Pulmonary artery endothelial cell (primary cell): ENCODE data around the gene BRD3OS. TPM values are rescaled to one million over a fixed set of nuclear protein-coding genes. Genes with fewer than 3 reads are reported as not detected.

Experiments
- DNase-seq: peaks from one replicate; pipeline ENCODE4 v3.0.0-alpha.2; 2011; ENCODE audit warnings: low read depth, low spot score
- total RNA-seq: library from RNA; depleted of rRNA; stranded (reverse); fragments of >200 nt; gene quantifications from 2 replicates; pipeline ENCODE4 v1.2.3, GENCODE V29; 2014

The BRD3OS gene
- total RNA-seq, 1 donor from 2014 or later, result 12.9 TPM

DNA sequence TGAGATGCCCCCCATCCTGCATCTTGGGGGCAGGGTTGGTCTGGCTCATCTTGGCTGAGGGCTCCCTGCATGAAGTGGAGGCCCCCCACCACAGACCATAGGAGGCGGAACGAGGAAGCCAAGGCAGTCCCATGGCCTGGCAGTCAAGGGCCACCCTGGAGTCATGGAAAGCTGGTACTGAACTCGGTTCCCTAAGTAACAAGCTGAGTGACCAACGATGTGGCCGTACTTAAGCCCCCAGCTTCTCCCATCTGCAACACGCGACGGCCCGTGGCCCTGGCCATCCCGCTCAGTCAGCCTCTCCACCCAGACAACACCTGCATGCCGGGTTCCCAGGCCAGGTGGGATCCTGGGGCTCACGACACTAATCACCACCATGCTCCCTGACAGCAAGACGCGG, 25.4 kb downstream of the BRD3OS start:
- no peak for DNase-seq

DNA sequence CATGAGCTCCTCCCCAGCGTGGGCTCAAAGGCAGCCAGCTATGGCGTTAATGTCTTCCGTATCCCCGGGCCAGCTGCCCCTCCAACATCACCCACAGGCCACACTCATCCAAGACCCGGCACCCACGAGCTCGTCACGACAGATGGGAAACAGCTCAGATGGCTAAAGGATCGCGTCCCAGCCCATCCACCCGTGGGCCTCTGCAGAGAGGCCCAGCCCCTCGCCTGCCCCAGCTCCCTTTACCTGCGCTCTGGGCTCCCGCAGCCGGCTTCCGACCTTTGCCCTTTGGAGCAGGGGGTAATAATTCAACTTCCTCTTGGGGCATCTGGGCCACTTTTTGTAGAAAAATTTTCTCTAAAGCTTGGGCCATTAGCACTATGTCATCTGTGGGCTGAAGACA, 26.0 kb downstream of the BRD3OS start:
- no peak for DNase-seq

DNA sequence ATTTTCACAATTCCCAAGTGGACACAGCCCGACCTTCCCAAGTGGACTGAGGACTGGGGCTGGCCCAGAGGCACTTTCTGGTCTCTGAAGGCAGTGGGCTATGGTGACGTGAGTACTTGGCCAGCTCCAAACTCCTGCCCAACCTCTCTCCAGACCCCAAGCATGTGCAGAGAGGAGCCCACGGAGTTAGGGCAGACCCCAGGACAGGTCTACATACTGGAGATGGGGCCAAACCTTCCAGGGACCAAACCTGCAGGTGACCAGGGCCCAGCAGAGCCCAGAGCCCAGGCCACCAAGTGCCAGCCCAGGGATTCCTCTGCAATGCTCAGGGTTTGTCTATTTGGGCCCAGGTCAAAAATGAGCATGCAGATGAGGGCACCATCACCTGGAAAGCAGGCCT, 27.2 kb downstream of the BRD3OS start:
- no peak for DNase-seq

- no peak for DNase-seq
These were observed 27.7 kb downstream of the BRD3OS start for GRCh38 chr9:134052941-134053340.

DNA sequence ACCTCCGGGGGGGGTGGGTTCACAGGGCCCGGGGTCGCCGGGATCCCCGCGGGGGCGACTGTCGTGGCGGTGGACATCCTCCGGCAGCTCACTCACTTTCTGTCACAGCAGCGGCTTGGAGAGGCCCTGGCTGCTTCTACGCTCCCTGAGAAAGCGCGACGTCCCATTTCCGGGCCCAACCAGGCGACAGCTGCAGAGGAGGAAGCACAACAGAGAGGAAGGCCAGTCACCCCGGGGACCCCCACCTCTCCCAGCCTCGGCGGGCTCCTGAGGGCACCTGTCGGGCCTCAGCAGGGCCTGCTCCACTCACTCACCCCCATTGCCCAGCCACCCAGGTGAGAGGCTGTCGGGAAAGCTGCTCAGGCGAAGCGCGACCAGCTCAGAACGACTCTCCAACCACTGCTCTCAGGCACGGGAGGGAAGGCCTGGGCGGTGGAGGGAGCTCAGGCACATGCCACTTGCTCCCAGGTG, 28.2 kb downstream of the BRD3OS start:
- DNase-seq, result no peak

DNA sequence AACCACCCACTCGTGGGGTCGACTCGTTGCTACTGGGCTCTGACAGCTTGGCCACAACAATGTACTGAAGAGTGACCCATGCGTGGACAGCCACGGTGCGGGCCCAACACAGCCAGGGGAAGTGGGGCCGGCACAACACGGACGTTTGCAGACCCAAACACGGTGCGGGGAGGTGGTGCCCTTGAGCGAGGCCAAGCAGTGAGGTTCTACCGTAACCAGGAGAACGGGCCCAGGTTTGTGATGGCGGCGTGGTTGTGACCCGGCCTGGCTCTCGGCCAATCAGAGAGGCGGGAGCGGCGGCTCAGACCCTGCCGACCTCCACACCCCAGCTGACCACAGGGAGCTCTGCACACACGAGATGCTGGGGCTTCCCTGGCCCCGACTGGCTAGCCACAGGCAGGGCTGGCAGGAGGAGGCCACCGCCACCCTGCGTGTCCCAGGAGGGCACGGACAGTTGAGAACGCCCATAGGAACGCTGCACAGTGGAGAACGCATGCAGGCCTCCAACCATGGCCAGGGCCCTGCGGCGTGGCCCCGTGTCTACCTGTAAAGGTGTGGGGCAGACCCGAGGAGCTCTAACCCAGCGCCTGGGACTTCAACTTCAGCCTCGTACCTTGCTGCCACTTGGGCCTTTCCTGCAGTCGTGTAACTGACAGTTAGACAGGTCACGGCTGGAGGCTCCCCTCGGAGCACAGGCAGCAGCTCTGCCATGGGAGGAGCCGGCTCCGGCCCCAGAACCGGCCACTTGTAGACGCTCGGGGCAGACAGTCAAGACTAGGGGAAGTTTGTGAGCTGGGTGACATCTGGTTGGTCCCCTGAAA, 28.9 kb downstream of the BRD3OS start:
- no peak for DNase-seq

- no peak for DNase-seq
These were observed 29.9 kb downstream of the BRD3OS start for GRCh38 chr9:134054891-134055811.

GRCh38 chr9:134055981-134056461, 30.7 kb downstream of the BRD3OS start:
- no peak for DNase-seq

DNA sequence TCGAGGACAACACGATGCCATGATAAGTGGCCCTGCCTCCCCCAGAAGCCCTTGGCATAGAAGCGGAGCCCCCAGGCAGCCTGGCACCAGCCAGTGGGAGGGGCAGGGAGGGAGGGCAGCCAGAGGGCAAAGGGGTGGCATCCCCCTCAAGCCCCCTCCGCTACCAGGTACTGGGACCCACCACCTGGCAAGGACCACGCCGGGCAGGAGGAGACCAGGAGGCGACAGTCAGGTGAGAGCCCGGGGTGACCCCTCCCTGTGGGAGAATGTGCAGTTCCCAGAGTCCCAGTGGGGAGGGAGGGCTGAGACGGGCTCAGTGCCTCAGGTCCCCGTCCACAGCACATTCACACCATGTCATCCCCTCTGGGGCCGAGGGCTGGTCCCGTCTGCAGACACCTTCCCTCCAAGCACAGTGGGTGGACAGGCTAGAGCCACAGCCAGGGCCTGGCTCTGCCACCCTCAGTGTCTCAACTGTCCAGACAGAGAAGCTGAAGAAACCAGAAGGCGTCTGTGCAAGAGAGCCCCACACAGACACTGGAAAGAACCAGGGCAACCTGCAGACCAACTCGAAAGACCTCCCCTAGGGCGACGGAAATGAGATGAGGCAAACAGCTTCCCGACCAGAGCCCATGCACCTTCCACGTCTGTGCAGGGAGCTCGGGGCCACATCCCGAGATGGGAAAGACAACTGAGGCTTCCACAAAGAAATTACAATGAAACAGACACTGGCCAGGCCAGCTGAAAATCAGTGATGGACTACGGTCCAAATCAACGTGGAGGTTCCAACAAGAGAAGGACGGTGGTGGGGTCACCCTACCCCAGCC, 31.4 kb downstream of the BRD3OS start:
- no peak for DNase-seq

GRCh38 chr9:134057307-134057657, 32.0 kb downstream of the BRD3OS start:
- DNase-seq, result no peak

DNA sequence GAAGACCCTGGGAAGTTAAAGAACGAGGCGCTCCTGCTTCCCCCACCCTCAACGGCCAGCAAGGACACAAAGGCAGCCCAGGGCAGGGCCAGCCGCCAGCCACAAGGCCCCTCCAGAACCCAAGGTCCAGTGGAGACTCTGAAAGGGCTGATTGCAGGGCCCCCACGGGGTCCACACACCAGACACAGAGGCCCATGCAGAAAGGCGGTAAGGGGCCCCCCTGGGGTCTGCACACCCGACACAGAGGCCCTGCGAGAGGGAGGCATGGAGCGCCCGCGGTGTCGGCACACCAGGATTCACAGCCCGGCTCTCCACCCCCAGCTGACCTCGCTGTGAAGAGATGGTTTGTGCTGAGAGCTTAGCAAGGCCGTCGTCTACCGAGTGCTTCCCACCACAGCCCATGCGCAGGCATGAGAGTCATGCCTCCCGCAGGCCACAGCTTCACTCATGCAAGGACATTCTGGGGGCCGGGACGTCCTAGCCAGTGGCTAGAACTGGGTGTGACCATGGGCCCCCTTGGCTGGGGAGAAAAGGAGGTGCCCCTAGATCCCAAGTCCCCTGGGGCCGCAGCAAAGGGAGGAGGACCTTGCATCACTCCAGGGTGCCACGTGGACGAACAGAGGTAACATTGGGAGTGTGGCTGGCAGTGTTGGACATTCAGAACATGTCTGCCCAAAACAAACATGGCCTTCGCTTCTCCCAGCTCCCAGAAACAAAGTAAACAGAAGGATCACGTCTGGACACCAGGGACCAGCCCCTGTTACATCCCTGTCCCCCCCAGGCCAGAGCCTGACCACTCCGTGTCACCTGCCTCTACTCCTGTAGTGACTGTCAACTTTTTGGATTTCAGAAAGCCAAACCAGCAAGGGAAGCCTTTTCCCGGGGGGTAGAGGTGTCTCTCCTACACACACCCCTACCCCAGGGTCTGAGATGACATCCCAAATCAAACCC, 32.7 kb downstream of the BRD3OS start:
- DNase-seq, result no peak

DNA sequence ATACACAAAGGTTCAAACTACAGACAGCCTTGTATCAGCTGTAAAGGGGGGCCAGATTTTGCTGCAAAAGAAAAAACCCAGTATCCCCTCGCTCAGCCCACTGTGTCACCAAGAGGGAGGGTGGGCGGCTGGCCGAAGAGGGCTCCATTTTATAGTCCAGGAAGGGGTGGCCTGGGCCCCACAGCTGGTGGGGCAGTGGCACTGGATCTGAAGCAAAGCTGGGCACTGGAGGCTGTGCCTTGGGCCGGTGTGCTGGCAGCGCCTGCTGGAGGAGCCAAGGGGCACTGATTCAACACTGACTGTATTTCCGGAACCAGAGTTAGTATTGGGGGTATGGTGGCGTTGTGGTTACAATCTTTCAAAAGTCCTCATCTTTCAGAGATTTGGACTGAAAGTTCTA, 33.4 kb downstream of the BRD3OS start:
- no peak for DNase-seq

GRCh38 chr9:134059188-134059641, 33.9 kb downstream of the BRD3OS start:
- DNase-seq, result no peak

- no peak for DNase-seq
These were observed 34.5 kb downstream of the BRD3OS start for GRCh38 chr9:134059661-134060395.

- no peak for DNase-seq
These were observed 35.3 kb downstream of the BRD3OS start for GRCh38 chr9:134060546-134060945.

DNA sequence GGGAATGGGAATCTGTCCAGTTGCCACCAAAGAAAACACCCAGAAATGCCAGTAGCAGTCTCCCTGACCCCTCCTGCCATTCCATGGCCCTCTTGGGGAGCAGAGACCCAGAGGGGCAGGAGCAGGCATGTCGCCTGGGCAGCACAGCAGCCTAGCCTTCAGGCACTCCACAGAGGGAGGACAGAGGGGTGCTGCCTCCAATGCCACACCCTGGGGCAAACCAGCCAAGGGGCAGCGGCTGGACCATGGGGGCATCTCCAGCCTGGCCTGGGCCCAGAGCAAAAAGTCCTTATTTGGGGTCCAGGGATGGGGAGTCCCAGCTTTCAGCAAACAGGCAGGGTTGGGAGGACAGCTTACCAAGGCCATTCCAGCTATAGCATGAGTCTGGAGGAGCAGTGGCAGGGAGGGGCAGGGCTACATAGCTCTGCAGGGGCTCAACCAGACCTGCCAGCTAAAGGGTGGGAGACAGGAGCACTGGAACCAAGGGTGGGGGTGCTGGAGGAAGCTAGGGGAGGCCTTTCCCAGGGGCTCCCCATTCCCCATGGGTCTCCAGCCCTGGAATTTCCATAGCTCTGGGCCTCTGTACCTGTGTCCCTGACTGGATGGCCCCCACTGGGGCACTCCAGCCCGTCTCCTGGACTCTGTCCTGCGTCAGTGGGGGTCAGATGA, 35.9 kb downstream of the BRD3OS start:
- no peak for DNase-seq

DNA sequence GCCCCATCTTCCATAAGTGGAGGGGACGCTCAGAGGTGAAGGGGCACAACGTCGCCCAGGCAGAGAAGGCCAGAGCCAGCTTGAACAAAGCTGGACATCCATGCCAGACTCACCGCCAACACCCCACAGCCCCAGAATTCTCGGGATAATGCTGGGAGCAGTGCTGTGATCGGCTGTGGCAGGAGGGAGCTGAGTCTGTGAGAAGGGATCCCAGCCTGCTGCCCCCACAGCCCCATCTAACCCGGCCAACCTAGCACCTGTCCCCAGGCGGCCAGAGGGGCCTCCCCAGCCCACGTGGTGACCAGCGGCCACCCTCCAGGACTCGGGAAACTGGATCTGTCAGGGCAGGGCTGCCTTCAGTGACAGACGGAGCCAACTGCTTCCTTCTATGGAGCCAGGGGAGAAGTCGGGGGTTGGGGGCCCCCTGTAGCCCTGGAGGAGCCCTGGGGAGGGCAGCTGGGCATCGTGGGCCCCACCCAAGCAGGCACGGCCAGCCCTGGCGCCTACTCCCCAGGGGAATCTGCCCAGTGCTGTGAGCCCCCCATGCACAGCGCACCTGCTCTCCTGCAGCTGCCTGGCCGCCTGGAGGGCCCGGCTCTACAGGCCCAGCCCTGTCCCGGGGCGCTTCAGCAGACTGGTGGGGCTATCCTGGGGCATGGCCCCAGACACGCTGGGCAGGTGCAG, 36.5 kb downstream of the BRD3OS start:
- no peak for DNase-seq

DNA sequence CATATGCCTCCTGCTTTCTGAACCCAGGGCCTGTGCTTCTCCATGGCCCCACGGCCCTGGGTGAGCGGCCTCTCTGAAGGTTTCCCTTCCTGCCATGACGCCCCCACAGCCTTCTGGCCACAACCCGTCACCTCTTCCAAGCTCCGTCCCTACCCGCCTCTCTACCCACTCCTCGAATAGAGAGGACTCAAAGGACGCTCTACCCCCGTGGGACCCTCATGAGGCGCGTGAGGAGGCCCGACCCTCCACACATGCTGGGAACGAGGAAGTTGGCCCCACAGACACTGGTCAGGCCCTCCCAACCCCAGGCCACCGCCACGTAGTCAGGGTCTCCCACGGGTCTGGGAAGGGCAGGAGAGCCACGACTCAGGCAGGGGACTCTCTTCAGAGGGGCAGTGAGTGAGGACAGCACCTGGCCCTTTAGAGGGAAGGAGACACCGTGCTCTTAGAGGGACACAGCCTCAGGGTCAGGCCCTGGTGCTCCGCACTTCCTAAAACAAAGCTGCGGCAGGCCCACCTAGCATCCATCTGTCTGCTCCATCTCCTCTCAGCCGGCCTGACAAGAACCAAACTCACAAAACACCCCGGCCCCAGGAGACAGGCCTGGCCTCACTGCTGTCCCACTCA, 37.3 kb downstream of the BRD3OS start:
- DNase-seq, result no peak
